Stimulated activated CD4-positive, alpha-beta T cell treated with anti-CD3 and anti-CD28 coated beads, Interleukin-12 subunit alpha, Interleukin-12 subunit beta, amount 100 ng/mL, for 48 hours (primary cell): Measurements from ENCODE around the gene CDK5RAP3.
A peak's percentile ranks its signal among the peaks of the same experiment; 100 is the strongest.
"Not testable (repeated sequence)": the region's sequence is repeated elsewhere in the genome, so short reads cannot be mapped to it uniquely, and the experiment has no call there.

Experiments used
- DNase-seq, 3 donors: peaks; one replicate each; pipeline ENCODE4 v3.0.0-alpha.2; 2020; ENCODE audit warnings: low read depth in 2 of 3, low spot score in 1 of 3

CDK5RAP3 gene

DNA sequence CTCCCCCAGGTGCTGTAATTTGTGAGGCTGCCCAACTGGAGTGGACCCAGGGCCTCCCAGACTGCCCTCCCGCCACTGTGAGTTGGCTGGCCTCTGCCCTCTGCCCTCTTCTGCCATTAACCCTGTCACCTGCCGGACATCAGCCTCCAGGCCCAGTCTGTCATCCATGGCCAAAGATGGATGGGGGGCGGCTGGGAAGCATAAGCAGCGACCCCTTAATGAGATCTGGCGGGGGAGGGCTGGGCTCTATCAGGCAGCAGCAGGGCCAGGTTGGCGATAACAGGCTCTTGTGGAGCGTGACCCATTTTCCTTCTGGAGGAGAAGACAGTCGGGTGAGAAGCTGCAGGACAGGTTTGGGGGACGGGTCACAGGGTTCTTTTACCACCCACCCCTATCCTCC is 25.3 kb downstream of the CDK5RAP3 start:
- DNase-seq = no peak

DNA sequence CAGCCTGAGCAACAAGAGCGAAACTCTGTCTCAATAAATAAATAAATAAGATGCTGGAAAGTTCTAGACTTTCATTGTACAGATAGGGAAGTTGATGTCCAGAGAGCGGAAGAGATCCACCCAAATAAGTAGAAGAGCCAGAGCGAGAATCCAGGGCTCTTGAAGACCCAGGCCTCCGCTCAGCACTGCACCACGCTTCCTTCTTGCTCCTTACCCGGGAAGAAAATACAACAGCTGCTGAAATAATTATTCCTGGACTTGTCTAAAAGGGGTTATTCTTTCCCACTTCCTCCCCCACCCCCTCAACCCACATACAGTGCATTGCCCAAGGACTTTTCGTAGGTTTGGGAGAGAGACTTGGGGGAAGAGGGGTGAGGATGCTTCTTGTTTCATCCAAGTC is 26.7 kb downstream of the CDK5RAP3 start:
- no peak for DNase-seq

DNA sequence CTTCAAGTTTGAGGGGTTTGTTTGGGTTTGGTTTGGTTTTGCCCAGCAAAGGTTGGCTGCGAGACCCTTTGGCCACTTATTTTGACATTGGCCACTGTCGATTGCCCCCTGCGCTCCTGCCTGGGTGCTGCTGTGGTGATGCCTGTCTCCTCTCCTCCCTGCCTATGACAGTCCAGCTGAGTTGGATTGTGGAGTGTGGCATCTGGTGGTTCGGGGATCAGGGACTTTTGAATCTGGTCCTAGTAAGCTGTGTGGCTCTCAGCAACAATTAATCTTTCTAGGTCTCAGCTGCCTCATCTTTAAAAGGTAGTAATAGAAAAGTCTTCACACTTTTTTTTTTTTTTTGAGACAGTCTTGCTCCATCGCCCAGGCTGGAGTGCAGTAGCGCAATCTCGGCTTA is 27.1 kb downstream of the CDK5RAP3 start:
- no peak for DNase-seq

DNA sequence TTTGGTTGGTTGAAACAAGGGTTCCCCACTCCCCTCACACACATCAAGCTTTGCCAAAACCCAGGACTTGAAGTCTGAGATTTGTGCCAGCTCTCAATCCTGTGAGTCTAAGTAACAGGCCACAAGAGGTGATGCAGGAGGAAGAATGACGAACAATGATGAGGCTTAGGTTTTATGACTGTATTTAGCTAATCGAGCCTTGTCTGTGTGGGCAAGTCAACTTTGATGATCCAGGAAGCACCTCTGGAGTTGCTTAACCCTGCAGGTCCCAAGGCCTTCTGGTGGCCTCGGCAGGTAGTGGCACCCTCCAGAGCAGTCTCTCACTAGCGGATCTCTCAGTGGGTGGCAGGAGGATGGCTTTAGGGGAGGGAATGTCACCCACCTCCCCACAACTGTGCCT is 28.7 kb downstream of the CDK5RAP3 start:
- no peak for DNase-seq

DNA sequence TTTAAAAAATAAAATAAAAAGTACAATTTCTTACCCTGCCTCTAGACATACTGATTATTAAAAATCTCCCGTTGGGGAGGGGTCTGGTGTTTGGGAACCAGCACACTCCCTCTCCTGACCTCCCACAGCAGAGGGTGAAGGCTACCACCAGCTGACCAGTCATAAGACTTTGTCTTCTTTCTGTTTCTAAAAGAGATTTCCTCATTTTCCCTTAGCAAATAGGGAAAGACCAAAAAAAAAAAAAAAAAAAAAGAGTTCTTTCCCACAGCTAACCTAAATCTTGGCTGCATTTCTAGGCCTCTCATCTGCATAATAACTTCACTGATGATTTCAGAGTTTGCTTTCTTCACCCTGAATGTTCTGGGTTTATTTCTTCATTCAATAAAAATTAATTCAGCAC is 30.3 kb downstream of the CDK5RAP3 start:
- DNase-seq = no peak

DNA sequence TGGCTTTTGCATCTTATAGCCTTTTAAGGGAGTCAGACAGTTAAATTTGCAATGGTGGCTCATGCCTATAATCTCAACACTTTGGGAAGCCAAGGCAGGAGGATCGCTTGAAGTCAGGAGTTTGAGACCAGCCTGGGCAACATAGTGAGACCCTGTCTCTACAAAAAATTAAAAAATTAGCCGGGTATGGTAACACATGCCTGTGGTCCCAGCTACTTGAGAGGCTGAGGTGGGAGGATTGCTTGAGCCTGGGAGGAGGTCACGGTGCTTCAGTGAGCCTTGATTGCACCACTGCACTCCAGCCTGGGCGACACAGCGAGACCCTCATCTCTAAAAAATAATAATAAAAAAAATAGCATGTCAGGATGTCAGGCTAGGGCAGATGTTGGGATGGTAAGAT is 30.7 kb downstream of the CDK5RAP3 start:
- DNase-seq = not testable (repeated sequence)

DNA sequence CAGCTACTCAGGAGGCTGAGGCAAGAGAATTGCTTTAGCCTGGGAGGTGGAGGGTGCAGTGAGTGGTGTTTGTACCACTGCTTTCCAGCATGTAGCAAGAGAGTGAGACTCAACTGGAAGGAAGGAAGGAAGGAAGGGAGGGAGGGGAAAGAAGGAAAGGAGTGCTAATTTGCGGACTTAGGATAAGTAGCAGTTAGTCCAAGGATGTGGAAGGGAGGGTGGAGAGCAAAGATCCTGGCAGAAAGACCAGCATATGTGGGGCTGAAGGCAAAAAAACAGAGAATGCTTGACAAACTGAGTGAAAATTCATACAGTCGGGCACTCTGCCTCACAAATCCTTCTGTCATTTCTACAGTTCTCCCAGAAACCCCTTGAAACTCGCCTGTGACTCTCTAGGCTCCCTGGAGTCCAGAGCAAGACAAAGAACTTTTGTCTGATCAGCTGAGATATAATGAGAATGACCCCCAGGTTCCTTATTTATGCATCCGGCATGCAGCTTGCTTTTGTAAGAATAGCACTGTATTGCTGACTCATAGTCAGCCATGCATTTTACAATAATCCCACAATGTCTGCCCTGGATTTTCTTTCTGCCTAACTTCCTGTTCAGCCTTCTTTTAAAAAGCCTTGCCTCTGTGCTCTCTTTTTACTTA is 31.5 kb downstream of the CDK5RAP3 start:
- DNase-seq = no peak

DNA sequence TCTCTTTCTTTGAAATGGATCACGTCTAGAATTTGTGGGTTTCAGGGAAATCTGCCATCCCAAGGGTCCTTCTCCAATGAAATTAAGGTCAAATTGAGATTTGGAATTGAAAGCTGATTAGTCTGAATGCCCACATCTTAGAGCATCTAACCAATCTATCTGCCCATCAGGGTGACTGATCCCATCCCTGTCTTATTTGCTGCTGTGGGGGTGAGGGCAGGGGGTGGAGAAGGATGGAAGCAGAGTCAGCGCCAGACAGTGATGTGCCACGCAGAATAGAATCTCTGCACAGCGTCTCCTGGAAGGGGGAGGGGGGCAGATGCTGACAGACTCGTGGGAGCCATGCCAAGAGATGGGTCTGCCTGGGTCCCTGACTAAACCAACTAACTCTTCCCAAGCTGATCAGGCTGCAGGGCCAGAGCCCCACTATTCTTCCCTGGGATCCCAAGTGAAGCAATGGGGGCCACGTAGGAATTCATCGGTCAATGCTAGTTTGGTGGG is 32.1 kb downstream of the CDK5RAP3 start:
- no peak for DNase-seq

DNA sequence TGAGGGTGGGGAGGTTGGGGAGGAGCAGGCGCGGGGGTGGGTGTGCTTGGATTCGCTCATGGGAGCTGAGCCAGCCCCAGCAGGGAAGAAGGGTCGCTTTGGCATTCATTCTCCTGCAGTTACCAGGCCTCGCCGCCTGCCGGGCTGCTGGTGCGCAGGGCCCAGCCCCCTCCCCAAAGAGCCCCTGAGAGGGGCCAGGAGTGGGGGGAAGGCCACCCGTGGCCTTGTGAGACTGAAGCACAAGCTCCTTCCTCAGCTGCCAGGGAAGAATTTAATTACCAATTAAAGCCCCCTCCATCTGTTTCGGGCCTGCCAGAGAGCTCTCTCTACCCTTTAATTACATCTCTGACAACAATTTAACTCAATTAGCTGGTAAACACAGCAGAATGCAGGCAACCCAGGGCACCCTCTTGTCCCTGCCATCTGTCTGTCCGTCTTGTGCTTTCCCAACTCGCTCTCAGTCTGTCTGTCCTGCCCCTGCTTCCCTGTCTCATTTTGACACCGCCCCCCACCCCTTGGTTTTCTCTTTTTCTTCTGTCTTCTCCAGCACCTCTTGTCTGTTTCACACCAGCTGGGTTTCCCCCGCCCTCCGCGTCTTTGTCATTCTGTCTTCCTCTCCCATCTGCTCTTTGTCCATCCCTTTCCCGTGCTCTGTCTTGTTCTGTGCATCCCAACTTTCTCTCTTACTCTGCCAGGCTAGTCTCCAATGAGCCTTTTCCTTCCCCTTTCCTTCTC is 32.7 kb downstream of the CDK5RAP3 start:
- DNase-seq = no peak

DNA sequence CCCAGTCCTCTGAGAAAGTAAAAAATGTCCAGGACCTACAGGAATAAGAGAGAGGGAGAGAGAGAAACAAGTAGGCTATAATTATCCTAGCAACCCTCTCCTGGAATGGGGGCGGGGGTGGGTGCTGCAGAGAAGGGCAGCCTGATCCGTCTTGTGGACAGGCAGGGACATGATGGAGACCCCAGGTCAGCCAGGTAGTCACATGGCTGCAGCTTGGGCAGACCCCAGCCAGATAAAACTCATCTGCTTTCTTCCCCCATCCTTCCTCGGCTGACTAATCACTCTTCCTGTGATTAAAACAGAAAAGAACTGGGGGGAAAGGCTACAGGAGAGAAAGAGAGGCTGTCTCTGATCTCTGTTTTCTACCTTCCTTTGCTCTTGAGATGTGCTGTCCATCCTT is 34.1 kb downstream of the CDK5RAP3 start:
- no peak for DNase-seq

DNA sequence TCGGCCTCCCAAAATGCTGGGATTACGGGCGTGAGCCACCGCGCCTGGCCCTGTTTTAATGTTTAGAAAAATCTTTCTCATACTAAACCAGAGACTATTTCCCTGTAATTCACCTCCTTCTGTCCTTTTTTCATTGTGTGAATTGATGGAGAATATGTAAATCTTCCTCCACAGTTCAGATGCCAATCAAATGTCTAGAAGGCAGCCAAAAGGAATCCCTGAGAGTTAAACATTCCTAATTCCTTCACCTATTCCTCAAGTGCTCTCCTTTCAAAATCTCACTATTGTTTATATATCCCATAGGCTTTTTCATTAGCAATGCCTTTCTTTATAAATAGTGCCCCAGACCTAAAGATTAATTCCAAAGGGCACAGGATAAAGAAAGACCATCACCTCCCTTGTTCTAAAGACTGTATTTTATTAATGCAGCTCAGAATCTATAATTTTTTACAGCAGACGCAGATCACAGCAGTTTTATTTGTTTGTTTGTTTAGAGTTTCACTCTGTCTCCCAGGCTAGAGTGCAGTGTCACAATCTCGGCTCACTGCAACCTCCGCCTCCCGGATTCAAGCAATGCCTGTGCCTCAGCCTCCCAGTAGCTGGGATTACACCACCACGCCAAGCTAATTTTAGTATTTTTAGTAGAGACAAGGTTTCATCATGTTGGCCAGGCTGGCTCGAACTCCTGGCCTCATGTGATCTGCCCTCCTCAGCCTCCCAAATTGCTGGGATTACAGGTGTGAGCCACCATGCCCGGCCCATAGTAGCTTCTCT is 36.2 kb downstream of the CDK5RAP3 start:
- no peak for DNase-seq

DNA sequence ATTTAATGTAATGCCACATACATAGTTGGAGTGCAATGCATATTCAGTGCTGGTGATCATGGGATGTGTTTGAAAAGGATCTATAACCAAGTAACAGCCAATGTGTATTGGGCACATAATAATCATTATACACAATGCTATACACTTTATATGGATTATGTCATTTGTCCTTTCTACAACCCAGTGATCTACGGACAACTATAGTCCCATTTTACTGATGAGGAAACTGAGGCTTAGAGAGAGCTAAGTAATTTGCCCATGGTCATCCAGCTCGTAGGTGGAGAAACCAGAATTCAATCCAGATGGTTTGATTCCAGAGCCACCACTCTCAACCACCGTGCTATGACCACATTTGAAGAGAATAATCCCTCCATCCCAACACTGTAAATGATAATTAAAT is 39.3 kb downstream of the CDK5RAP3 start:
- DNase-seq = no peak

DNA sequence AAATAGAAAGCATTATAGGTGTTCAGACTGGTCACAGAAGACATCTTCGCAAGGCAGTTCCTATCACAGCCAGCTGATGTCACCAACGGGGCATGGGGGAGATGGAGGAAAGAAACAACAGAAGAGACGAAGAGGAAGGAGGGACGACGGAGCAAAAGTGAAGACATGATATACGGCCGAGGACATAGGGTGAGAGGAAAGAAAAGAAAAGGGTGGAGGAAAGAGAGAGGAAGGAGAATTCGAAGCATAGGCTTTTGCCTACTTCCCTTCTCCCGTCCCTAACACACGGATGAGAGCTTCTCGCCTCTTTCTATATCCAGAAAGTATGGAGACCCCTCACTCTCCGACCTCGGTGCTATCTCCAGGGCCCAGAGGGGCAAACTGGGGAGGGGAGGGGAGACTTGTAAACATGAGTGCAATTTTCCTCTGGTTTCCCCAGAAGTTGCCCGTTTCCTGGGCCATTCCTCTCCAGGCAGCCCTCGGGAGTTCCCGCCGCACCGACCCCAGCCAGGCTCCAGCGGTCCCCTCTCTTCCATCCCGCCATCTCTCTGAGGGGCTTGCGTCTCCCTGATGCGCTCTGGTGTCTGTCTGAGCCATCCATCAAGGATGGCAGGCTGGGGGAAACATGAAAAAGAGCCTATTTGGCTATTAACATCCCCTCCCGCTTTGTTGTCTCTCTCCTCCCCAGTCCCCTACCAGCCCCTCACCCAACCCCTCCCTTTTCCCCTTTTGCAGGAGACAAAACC is 40.7 kb downstream of the CDK5RAP3 start:
- peak in 2 of 3 donors; percentile 42 to 46 for DNase-seq

DNA sequence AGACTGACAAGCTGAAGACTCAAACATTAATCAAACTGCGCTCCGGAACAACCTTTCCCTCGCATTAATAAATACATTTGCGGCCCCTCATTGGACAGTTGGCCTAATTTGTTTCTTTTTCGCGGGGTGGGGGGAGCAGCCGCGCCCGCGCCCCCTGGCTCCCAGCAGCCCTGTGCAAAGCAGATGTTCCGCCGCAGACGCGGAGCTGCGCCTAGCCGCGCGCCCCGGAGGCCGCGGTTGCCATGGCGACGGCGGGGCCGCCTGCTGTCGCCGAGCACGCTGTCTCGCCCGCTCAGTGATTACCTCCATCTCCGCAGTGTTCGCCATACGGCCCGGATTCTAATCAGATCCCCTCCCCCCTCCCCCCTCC is 41.2 kb downstream of the CDK5RAP3 start:
- peak in 1 of 3 donors; percentile 51 for DNase-seq

DNA sequence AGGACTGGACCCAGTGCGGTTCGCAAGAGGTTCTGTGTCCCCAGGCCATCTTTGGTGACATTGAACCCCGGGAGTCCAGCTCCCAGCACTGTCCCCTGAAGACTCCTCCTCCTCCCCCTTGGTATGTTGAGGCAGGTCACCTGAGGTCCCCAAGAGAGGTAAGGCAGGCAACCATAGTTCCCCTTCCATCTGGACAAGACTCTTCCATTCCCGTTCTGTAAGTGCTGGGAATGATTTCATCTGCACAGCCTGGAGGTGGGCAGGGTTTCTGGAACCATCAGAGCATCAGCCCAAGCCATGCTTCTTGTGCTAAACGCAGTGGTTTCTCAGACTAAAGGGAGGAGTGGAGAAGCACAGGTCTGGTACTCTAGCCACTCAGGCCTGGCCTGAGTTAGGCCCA is 41.7 kb downstream of the CDK5RAP3 start:
- no peak for DNase-seq

DNA sequence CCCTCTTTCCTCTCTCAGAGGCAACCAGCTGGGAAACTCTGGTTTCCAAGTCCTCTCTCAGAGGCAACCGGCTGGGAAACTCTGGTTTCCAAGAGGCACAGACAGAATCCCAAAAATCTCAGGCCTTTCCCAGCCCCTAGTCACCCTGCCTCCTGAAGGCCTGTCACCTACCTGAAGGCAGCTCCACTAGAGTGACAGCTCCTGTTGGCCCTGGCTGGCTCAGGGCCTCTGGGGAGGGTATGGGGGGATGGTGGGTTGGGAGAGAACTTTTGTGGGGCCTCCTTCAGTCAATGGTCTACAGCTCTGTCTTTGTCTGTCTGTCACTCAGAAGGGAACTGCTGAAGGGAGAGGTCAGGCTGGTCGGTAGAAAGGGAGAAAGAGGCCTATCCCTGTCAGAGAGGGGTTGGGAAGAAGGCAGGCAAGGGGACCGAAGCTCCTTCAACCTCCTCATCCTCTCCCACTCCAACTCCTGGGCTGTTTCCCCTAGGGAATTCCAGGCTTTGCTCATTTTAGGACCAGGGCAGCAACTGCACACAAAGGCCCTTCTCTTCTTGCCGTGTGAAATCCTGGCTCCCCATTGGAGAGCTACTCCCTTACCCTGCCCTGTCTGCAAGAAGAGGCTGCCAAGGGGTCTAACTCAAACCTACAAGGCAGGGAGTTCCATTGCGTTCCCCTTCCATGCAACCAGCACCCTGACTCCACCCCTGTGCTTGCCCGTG is 43.1 kb downstream of the CDK5RAP3 start:
- DNase-seq = no peak

DNA sequence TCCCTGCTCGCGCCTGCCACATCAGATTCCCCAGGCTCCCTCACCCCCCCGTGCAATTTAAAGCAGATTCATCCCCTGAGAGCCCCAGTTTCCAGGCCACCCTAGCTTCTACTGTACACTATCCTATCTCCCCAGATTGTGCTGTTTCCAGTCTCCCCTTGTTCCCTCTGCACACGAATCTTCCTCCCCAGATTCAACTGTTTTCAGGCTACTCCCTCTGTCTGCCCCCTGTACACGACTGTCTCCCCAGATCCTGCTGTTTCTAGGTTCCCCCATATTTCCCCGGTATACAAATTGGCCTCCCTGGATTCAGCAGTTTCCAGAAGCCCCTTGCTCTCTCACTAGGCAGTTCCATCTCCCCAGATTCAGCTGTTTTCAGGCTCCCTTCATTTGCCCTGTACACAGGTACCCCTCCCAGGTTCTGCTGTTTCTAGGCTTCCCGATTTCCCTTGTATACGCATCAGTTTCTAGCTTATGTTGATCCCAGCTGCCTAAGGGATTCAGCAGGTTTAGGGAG is 43.7 kb downstream of the CDK5RAP3 start:
- no peak for DNase-seq

DNA sequence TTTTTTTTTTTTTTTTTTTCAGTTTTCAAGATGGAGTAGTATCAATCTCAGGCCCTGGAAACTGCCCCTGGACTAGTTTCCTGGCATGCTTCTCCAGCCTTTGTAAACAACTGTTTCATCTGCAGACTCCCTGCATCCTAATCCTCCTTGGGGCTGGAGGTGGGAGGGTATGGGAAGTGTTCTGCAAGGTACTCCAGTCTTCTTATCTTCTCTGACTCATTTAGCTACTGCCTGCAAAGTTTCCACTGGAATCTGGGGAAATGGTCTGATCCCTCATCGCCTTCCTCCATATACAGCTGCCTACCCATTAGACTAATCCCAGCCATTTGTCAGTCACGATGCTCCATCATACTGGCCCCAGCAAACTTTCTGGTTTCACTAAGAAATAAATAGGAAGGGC is 45.2 kb downstream of the CDK5RAP3 start:
- no peak for DNase-seq

DNA sequence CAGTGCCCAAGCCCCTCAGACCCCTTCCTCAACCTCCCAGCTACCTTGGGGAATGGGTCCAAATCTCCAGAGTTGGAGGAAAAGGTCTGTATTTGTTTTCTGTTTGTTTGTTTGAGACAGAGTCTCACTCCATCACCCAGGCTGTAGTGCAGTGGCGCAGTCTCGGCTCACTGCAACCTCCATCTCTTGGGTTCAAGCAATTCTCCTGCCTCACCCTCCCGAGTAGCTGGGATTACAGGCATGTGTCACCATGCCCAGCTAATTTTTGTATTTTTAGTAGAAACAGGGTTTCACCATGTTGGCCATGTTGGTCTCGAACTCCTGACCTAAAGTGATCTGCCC is 46.9 kb downstream of the CDK5RAP3 start:
- DNase-seq = not testable (repeated sequence)

DNA sequence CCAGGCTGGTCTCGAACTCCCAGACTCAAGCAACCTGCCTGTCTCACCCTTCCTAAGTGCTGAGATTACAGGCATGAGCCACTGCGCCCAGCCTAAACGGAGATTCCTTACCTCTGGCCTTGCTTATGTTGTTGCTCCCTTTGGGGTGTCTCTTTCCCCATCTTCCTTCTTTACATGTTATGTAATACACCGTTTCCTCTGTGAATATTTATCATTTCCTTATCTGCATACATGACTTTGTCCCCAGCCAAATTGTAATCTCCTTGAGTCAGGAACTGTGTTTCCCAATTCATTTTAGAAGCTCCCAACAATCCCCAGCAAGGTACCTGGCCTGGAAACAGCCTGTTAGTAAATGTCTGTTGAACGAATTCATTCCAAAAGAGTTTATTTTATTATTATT is 51.0 kb downstream of the CDK5RAP3 start:
- no peak for DNase-seq

DNA sequence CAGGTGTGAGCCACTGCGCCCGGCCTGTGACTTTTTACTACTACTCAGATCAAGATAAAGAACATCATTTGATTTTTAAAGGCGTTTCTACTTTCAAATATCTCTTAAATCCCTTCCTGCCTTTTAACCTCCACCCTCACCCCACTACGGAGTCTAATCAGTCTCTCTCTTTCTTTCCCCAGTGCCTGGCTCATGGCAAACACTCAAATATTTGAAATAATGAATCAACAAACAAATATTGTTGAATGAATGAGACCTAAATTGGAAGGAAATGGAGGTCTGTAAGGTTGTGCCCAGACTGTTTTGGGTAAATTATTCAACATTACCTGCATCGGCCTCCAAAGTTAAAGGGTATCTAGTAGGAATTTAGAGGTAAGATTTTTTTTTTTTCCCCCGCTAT is 52.0 kb downstream of the CDK5RAP3 start:
- DNase-seq = no peak
